Endothelial cell (in vitro differentiated cells): ENCODE results near the gene SPR. TPM values are rescaled to one million over a fixed set of nuclear protein-coding genes. Genes with fewer than 3 reads are reported as not detected.
A peak's percentile ranks its signal among the peaks of the same experiment; 100 is the strongest.

Source experiments
- DNase-seq: peaks from one replicate; pipeline ENCODE4 v3.0.0; 2021; ENCODE audit warnings: low spot score
- H3K27ac Mint-ChIP-seq: one replicate; pipeline ENCODE4 v1.8.0; 2021; ENCODE audit warnings: mixed read lengths, inconsistent platforms; ENCODE audit not compliant: unreplicated experiment
- H3K27me3 Mint-ChIP-seq: one replicate; pipeline ENCODE4 v1.8.0; 2021; ENCODE audit warnings: mild to moderate bottlenecking, moderate library complexity, mixed read lengths, inconsistent platforms; ENCODE audit not compliant: unreplicated experiment
- H3K36me3 Mint-ChIP-seq: one replicate; pipeline ENCODE4 v1.8.0; 2021; ENCODE audit warnings: mild to moderate bottlenecking, low read depth, mixed read lengths, inconsistent platforms; ENCODE audit not compliant: unreplicated experiment
- H3K4me1 Mint-ChIP-seq: one replicate; pipeline ENCODE4 v1.8.0; 2021; ENCODE audit warnings: mild to moderate bottlenecking, mixed read lengths, inconsistent platforms; ENCODE audit not compliant: unreplicated experiment
- H3K4me3 Mint-ChIP-seq: one replicate; pipeline ENCODE4 v1.8.0; 2021; ENCODE audit warnings: mild to moderate bottlenecking, mixed read lengths, inconsistent platforms; ENCODE audit not compliant: unreplicated experiment
- H3K9me3 Mint-ChIP-seq: one replicate; pipeline ENCODE4 v1.8.0; 2021; ENCODE audit warnings: mixed read lengths, inconsistent platforms; ENCODE audit not compliant: unreplicated experiment
- total RNA-seq: library from RNA; stranded (reverse); fragmentation: NEBNext Ultra II Directional; extraction: Animal tissue kit (Norgen Biotek cat#: 25700); gene quantifications from one replicate; pipeline ENCODE4 v1.2.1, GENCODE V29; 2021; ENCODE audit not compliant: unreplicated experiment
- TF ChIP-seq, protein P1 (sequence below): fragments of 200-600 bp; sonication (generic); IDR thresholded peaks from one replicate; pipeline ENCODE4 v1.5.0; 2021; ENCODE audit warnings: antibody characterized with exemption; ENCODE audit not compliant: unreplicated experiment

Gene SPR
- total RNA-seq, 1 donor from 2014 or later: 12.2 TPM

GRCh38 chr2:72940361-72940760 lies 53.2 kb downstream of the SPR start:
- H3K27ac Mint-ChIP-seq: peak overlapping the region; percentile 16
- H3K4me1 Mint-ChIP-seq: peaks cover 11% of the 10 kb centered on the region
- TF ChIP-seq, protein P1, sequence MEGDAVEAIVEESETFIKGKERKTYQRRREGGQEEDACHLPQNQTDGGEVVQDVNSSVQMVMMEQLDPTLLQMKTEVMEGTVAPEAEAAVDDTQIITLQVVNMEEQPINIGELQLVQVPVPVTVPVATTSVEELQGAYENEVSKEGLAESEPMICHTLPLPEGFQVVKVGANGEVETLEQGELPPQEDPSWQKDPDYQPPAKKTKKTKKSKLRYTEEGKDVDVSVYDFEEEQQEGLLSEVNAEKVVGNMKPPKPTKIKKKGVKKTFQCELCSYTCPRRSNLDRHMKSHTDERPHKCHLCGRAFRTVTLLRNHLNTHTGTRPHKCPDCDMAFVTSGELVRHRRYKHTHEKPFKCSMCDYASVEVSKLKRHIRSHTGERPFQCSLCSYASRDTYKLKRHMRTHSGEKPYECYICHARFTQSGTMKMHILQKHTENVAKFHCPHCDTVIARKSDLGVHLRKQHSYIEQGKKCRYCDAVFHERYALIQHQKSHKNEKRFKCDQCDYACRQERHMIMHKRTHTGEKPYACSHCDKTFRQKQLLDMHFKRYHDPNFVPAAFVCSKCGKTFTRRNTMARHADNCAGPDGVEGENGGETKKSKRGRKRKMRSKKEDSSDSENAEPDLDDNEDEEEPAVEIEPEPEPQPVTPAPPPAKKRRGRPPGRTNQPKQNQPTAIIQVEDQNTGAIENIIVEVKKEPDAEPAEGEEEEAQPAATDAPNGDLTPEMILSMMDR: no peak
- peaks cover 23% of the 10 kb centered on the region for H3K27me3 Mint-ChIP-seq
- no peak for DNase-seq
- no peak overlapping the region for H3K4me3 Mint-ChIP-seq
- H3K9me3 Mint-ChIP-seq: no peaks in the 10 kb centered on the region
- H3K36me3 Mint-ChIP-seq: peaks cover 18% of the 10 kb centered on the region

DNA sequence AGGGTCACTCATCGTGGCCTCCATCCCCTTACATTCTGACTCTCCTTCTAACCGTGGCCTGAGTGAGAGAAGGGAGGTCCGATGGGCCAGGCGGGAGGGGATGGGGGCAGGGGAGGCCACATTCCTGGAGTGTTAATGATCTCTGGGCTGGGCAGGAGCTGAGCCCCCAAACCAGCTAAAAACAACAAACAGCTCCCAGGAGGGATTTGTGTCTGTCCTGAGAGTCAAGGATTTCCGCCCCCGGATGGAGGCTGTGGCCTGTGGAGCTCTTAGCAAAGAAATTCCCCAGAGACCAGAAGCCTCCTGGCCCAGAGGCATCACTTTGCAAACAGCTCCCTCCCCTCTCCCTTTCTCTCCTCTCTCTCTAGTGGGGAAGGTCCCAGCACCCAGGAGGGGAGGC lies 53.6 kb downstream of the SPR start:
- no peak overlapping the region for H3K27ac Mint-ChIP-seq
- TF ChIP-seq, protein P1: no peak
- H3K27me3 Mint-ChIP-seq: peaks cover 26% of the 10 kb centered on the region
- no peak overlapping the region for H3K4me3 Mint-ChIP-seq
- H3K36me3 Mint-ChIP-seq: peaks cover 21% of the 10 kb centered on the region
- no peak for DNase-seq
- H3K4me1 Mint-ChIP-seq: peaks cover 11% of the 10 kb centered on the region
- no peaks in the 10 kb centered on the region for H3K9me3 Mint-ChIP-seq

Other genes with a start within 250 kb of the SPR start
- 45.6 TPM for gene EXOC6B, start 61.4 kb upstream of the SPR start, total RNA-seq
- gene EMX1, start 30.1 kb downstream of the SPR start, total RNA-seq: 3.7 TPM
- 29.8 TPM for gene SFXN5, start 184.3 kb downstream of the SPR start, total RNA-seq
- 27.8 TPM for gene RAB11FIP5, start 225.5 kb downstream of the SPR start, total RNA-seq